Endothelial cell (in vitro differentiated cells): ENCODE data around the gene GORASP1. TPM values are rescaled to one million over a fixed set of nuclear protein-coding genes. Genes with fewer than 3 reads are reported as not detected.
A peak's percentile ranks its signal among the peaks of the same experiment; 100 is the strongest.

Source experiments
- DNase-seq: peaks from one replicate; pipeline ENCODE4 v3.0.0; 2021; ENCODE audit warnings: low spot score
- H3K27ac Mint-ChIP-seq: one replicate; pipeline ENCODE4 v1.8.0; 2021; ENCODE audit warnings: mixed read lengths, inconsistent platforms; ENCODE audit not compliant: unreplicated experiment
- H3K27me3 Mint-ChIP-seq: one replicate; pipeline ENCODE4 v1.8.0; 2021; ENCODE audit warnings: mild to moderate bottlenecking, moderate library complexity, mixed read lengths, inconsistent platforms; ENCODE audit not compliant: unreplicated experiment
- H3K36me3 Mint-ChIP-seq: one replicate; pipeline ENCODE4 v1.8.0; 2021; ENCODE audit warnings: mild to moderate bottlenecking, low read depth, mixed read lengths, inconsistent platforms; ENCODE audit not compliant: unreplicated experiment
- H3K4me1 Mint-ChIP-seq: one replicate; pipeline ENCODE4 v1.8.0; 2021; ENCODE audit warnings: mild to moderate bottlenecking, mixed read lengths, inconsistent platforms; ENCODE audit not compliant: unreplicated experiment
- H3K4me3 Mint-ChIP-seq: one replicate; pipeline ENCODE4 v1.8.0; 2021; ENCODE audit warnings: mild to moderate bottlenecking, mixed read lengths, inconsistent platforms; ENCODE audit not compliant: unreplicated experiment
- H3K9me3 Mint-ChIP-seq: one replicate; pipeline ENCODE4 v1.8.0; 2021; ENCODE audit warnings: mixed read lengths, inconsistent platforms; ENCODE audit not compliant: unreplicated experiment
- CTCF ChIP-seq: fragments of 200-600 bp; sonication (generic); IDR thresholded peaks from one replicate; pipeline ENCODE4 v1.5.0; 2021; ENCODE audit warnings: antibody characterized with exemption; ENCODE audit not compliant: unreplicated experiment
- total RNA-seq: library from RNA; stranded (reverse); fragmentation: NEBNext Ultra II Directional; extraction: Animal tissue kit (Norgen Biotek cat#: 25700); gene quantifications from one replicate; pipeline ENCODE4 v1.2.1, GENCODE V29; 2021; ENCODE audit not compliant: unreplicated experiment

The GORASP1 gene
- total RNA-seq, 1 donor from 2014 or later, result 130 TPM

GRCh38 chr3:39148435-39149058 lies 41.1 kb upstream of the GORASP1 start:
- no peak for TF ChIP-seq CTCF
- peaks cover 30% of the 10 kb centered on the region for H3K27me3 Mint-ChIP-seq
- peak overlapping the region; percentile 70 for H3K4me3 Mint-ChIP-seq
- DNase-seq, result no peak
- H3K9me3 Mint-ChIP-seq, result no peaks in the 10 kb centered on the region
- H3K27ac Mint-ChIP-seq, result peak overlapping the region; percentile 99
- H3K4me1 Mint-ChIP-seq, result peaks cover 74% of the 10 kb centered on the region
- H3K36me3 Mint-ChIP-seq, result peaks cover 42% of the 10 kb centered on the region

- H3K36me3 Mint-ChIP-seq, result peaks cover 44% of the 10 kb centered on the region
- H3K27me3 Mint-ChIP-seq, result peaks cover 30% of the 10 kb centered on the region
- H3K4me3 Mint-ChIP-seq, result peak overlapping the region; percentile 70
- H3K27ac Mint-ChIP-seq, result peak overlapping the region; percentile 99
- no peaks in the 10 kb centered on the region for H3K9me3 Mint-ChIP-seq
- peak; percentile 55 for DNase-seq
- peaks cover 76% of the 10 kb centered on the region for H3K4me1 Mint-ChIP-seq
- TF ChIP-seq CTCF, result no peak
Observed at GRCh38 chr3:39147711-39148434, 40.4 kb upstream of the GORASP1 start.

- peaks cover 78% of the 10 kb centered on the region for H3K4me1 Mint-ChIP-seq
- H3K27ac Mint-ChIP-seq, result peak overlapping the region; percentile 99
- peaks cover 21% of the 10 kb centered on the region for H3K27me3 Mint-ChIP-seq
- no peak for TF ChIP-seq CTCF
- H3K4me3 Mint-ChIP-seq, result peak overlapping the region; percentile 70
- no peaks in the 10 kb centered on the region for H3K9me3 Mint-ChIP-seq
- peaks cover 45% of the 10 kb centered on the region for H3K36me3 Mint-ChIP-seq
- DNase-seq, result no peak
Observed at GRCh38 chr3:39146611-39147591, 39.5 kb upstream of the GORASP1 start.

GRCh38 chr3:39146083-39146501 lies 38.7 kb upstream of the GORASP1 start:
- peaks cover 78% of the 10 kb centered on the region for H3K4me1 Mint-ChIP-seq
- H3K9me3 Mint-ChIP-seq, result no peaks in the 10 kb centered on the region
- H3K27ac Mint-ChIP-seq, result peak overlapping the region; percentile 2
- H3K36me3 Mint-ChIP-seq, result peaks cover 45% of the 10 kb centered on the region
- H3K4me3 Mint-ChIP-seq, result peak overlapping the region; percentile 79
- no peak for TF ChIP-seq CTCF
- peaks cover 20% of the 10 kb centered on the region for H3K27me3 Mint-ChIP-seq
- DNase-seq, result no peak
